Ishikawa (cell line): ENCODE measurements around the gene CCNL2.

Source experiments
- CEBPB ChIP-seq: IDR thresholded peaks from 2 replicates; pipeline ENCODE4 v1.6.1; 2012
- CREB1 ChIP-seq: IDR thresholded peaks from 2 replicates; pipeline ENCODE4 v1.6.1; 2012; ENCODE audit warnings: low read depth
- EP300 ChIP-seq: IDR thresholded peaks from 2 replicates; pipeline ENCODE4 v1.6.1; 2012; ENCODE audit warnings: borderline replicate concordance
- FOXM1 ChIP-seq: IDR thresholded peaks from 2 replicates; pipeline ENCODE4 v1.6.1; 2012; ENCODE audit warnings: low read depth, borderline replicate concordance
- MAX ChIP-seq: IDR thresholded peaks from 2 replicates; pipeline ENCODE4 v1.6.1; 2012
- NFIC ChIP-seq: IDR thresholded peaks from 2 replicates; pipeline ENCODE4 v1.6.1; 2012
- RAD21 ChIP-seq: IDR thresholded peaks from 2 replicates; pipeline ENCODE4 v1.6.1; 2012; ENCODE audit warnings: low read depth
- USF1 ChIP-seq: IDR thresholded peaks from 2 replicates; pipeline ENCODE4 v1.6.1; 2012
- YY1 ChIP-seq: IDR thresholded peaks from 2 replicates; pipeline ENCODE4 v1.6.1; 2012; ENCODE audit warnings: low read depth
- ZBTB7A ChIP-seq: IDR thresholded peaks from 2 replicates; pipeline ENCODE4 v1.6.1; 2012; ENCODE audit warnings: low read depth
- TF ChIP-seq, protein P1 (sequence below): IDR thresholded peaks from 2 replicates; pipeline ENCODE4 v1.6.1; 2012; ENCODE audit warnings: low read depth, mild to moderate bottlenecking

DNA sequence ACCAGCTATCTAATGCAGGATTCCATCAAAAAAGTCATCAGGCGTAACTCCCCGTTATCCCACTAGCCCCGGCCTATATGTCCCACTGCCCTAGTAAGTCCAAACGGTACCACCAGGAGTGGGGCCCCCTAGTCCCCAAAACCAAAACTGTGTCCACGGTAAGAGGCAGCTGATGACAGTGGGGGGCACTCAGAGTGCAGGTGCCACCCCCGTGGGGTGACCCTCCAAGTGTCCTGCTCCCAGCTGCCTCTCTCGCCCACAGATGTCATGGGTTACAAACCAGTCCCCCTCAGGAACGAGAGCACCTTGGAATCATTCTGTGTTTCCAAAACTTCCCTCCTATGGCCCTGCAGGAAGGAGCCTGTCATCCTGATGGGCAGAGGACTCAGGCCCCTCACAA is 13.2 kb downstream of the CCNL2 start:
- no peak for TF ChIP-seq CEBPB
- TF ChIP-seq NFIC, result no peak
- no peak for TF ChIP-seq CREB1
- no peak for TF ChIP-seq EP300
- TF ChIP-seq YY1, result no peak
- TF ChIP-seq MAX, result no peak
- TF ChIP-seq, protein P1, sequence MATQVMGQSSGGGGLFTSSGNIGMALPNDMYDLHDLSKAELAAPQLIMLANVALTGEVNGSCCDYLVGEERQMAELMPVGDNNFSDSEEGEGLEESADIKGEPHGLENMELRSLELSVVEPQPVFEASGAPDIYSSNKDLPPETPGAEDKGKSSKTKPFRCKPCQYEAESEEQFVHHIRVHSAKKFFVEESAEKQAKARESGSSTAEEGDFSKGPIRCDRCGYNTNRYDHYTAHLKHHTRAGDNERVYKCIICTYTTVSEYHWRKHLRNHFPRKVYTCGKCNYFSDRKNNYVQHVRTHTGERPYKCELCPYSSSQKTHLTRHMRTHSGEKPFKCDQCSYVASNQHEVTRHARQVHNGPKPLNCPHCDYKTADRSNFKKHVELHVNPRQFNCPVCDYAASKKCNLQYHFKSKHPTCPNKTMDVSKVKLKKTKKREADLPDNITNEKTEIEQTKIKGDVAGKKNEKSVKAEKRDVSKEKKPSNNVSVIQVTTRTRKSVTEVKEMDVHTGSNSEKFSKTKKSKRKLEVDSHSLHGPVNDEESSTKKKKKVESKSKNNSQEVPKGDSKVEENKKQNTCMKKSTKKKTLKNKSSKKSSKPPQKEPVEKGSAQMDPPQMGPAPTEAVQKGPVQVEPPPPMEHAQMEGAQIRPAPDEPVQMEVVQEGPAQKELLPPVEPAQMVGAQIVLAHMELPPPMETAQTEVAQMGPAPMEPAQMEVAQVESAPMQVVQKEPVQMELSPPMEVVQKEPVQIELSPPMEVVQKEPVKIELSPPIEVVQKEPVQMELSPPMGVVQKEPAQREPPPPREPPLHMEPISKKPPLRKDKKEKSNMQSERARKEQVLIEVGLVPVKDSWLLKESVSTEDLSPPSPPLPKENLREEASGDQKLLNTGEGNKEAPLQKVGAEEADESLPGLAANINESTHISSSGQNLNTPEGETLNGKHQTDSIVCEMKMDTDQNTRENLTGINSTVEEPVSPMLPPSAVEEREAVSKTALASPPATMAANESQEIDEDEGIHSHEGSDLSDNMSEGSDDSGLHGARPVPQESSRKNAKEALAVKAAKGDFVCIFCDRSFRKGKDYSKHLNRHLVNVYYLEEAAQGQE, result no peak
- TF ChIP-seq ZBTB7A, result no peak
- no peak for TF ChIP-seq FOXM1
- no peak for TF ChIP-seq USF1
- no peak for TF ChIP-seq RAD21
